ENCODE data around the gene DGKZ. TPM values are rescaled to one million over a fixed set of nuclear protein-coding genes. Genes with fewer than 3 reads are reported as not detected.

The DGKZ gene
- total and polyA plus RNA-seq, 4 donors: 4.6 to 24.3 (median 14.4) TPM

DNA sequence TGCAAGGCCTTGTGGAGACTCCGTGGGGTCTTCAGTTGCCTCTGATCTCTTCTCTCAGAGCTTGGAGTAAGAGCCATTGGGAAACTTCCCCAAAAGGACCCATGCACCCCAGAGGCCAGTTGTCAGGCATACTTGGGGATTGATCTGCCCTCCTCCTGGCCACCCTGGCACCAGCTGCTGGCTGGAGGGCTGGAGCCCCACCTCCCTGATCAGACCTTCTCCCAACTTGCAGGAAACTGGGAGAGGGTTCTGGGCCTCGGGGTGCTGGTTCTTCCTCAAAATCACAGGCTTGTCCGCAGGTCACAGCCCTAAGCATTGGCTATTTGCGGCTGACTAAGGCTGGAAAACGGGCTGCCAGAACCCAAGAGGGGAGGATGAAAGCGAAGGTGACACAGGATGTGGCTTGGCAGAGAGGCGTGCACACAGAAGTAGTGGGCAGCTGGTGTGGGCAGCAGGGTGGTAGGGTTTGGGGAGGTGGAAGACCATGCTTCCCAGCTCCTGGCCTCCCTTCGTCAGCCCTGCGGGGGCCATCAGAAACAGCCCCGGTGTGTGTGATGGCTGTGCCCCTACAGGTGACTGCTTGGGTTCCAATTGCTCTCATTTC lies 1.3 kb upstream of the DGKZ start:
- Histone ChIP-seq H3K9me3 (ENCODE audit: control insufficient read depth in 4 of 4, low read length in 3 of 4) (no peaks in the 10 kb centered on the region), H3K4me3 (ENCODE audit: low read depth in 1 of 3, low read length in 3 of 3) (peak overlapping the region in 2 of 3 donors; percentile 7 to 28), H3K27ac (ENCODE audit: low read depth in 1 of 2, low read length in 2 of 2) (peak overlapping the region in 1 of 2 donors; percentile 68), H3K4me1 (ENCODE audit: control insufficient read depth in 4 of 4, insufficient read depth in 4 of 4, low read length in 3 of 4) (peaks cover 0 to 30% (median 20%) of the 10 kb centered on the region in 4 donors), H3K36me3 (ENCODE audit: control insufficient read depth in 4 of 4, insufficient read depth in 3 of 4, low read depth in 1 of 4, low read length in 3 of 4) (no peaks in the 10 kb centered on the region), H3K9ac (ENCODE audit: low read depth in 1 of 2, low read length in 2 of 2) (peak overlapping the region in 1 of 2 donors; percentile 32), H3K27me3 (ENCODE audit: control insufficient read depth in 4 of 4, insufficient read depth in 4 of 4, low read length in 3 of 4) (no peaks in the 10 kb centered on the region)
- DNase-seq (ENCODE audit: low spot score): no peak
- TF ChIP-seq, protein P1, sequence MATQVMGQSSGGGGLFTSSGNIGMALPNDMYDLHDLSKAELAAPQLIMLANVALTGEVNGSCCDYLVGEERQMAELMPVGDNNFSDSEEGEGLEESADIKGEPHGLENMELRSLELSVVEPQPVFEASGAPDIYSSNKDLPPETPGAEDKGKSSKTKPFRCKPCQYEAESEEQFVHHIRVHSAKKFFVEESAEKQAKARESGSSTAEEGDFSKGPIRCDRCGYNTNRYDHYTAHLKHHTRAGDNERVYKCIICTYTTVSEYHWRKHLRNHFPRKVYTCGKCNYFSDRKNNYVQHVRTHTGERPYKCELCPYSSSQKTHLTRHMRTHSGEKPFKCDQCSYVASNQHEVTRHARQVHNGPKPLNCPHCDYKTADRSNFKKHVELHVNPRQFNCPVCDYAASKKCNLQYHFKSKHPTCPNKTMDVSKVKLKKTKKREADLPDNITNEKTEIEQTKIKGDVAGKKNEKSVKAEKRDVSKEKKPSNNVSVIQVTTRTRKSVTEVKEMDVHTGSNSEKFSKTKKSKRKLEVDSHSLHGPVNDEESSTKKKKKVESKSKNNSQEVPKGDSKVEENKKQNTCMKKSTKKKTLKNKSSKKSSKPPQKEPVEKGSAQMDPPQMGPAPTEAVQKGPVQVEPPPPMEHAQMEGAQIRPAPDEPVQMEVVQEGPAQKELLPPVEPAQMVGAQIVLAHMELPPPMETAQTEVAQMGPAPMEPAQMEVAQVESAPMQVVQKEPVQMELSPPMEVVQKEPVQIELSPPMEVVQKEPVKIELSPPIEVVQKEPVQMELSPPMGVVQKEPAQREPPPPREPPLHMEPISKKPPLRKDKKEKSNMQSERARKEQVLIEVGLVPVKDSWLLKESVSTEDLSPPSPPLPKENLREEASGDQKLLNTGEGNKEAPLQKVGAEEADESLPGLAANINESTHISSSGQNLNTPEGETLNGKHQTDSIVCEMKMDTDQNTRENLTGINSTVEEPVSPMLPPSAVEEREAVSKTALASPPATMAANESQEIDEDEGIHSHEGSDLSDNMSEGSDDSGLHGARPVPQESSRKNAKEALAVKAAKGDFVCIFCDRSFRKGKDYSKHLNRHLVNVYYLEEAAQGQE (IDR thresholded peaks at IDR 0.05): no peak
- TF ChIP-seq HNF4G (IDR thresholded peaks at IDR 0.05) (no peak), HNF4A (conservative IDR thresholded peaks at IDR 0.05) (no peak), GABPA (IDR thresholded peaks at IDR 0.05 in 1 of 2, conservative IDR thresholded peaks at IDR 0.05 in 1 of 2) (no peak)
- TF ChIP-seq, protein P2, sequence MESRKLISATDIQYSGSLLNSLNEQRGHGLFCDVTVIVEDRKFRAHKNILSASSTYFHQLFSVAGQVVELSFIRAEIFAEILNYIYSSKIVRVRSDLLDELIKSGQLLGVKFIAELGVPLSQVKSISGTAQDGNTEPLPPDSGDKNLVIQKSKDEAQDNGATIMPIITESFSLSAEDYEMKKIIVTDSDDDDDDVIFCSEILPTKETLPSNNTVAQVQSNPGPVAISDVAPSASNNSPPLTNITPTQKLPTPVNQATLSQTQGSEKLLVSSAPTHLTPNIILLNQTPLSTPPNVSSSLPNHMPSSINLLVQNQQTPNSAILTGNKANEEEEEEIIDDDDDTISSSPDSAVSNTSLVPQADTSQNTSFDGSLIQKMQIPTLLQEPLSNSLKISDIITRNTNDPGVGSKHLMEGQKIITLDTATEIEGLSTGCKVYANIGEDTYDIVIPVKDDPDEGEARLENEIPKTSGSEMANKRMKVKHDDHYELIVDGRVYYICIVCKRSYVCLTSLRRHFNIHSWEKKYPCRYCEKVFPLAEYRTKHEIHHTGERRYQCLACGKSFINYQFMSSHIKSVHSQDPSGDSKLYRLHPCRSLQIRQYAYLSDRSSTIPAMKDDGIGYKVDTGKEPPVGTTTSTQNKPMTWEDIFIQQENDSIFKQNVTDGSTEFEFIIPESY (IDR thresholded peaks at IDR 0.05): no peak
- 72% methylated on average over 10 of the region's 10 CpGs for WGBS

DNA sequence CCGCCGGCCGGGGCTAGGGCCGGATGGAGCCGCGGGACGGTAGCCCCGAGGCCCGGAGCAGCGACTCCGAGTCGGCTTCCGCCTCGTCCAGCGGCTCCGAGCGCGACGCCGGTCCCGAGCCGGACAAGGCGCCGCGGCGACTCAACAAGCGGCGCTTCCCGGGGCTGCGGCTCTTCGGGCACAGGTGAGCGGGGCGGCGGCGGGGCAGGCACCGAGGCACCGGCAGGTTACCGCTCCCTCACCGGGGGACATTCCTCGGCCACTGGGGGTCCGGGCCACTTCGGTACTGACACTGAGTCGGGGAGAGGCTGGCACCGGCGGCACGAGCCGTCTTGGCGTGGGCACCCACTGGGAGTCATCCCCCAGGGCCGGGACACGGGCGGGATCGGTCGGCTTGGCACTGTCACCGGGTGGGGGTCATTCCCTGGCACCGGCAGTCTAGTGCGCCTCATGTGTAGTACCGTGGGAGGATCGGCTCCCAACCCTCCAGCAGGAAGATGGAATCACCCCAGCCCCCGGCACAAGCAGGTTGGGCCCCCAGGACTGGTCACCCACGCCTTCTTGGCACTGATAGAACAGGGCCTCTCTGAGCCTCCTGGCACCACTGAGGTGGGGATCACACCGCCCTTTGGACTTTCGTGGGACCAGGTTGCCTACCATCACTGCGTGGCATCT lies 511 bp downstream of the DGKZ start:
- peaks cover 0 to 42% (median 30%) of the 10 kb centered on the region in 4 donors for H3K4me1 ChIP-seq (ENCODE audit: control insufficient read depth in 4 of 4, insufficient read depth in 4 of 4, low read length in 3 of 4)

More for the DNA sequence above, 511 bp downstream of the DGKZ start:
- H3K27me3 ChIP-seq (ENCODE audit: control insufficient read depth in 4 of 4, insufficient read depth in 4 of 4, low read length in 3 of 4): no peaks in the 10 kb centered on the region
- H3K36me3 ChIP-seq (ENCODE audit: control insufficient read depth in 4 of 4, insufficient read depth in 3 of 4, low read depth in 1 of 4, low read length in 3 of 4): no peaks in the 10 kb centered on the region
- no peaks in the 10 kb centered on the region for H3K9me3 ChIP-seq (ENCODE audit: control insufficient read depth in 4 of 4, low read length in 3 of 4)
- 17% methylated on average over 63 of the region's 63 CpGs for WGBS
- H3K9ac ChIP-seq (ENCODE audit: low read depth in 1 of 2, low read length in 2 of 2): peak overlapping the region; percentile 24 to 43
- peak overlapping the region; percentile 45 to 88 (median 71) for H3K4me3 ChIP-seq (ENCODE audit: low read depth in 1 of 3, low read length in 3 of 3)
- TF ChIP-seq FOXA2 (IDR thresholded peaks at IDR 0.05): no peak
- no peak for TF ChIP-seq JUND (IDR thresholded peaks at IDR 0.05)
- TF ChIP-seq, protein P3, sequence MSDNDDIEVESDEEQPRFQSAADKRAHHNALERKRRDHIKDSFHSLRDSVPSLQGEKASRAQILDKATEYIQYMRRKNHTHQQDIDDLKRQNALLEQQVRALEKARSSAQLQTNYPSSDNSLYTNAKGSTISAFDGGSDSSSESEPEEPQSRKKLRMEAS (IDR thresholded peaks at IDR 0.05): no peak
- TF ChIP-seq SP1 (IDR thresholded peaks at IDR 0.05): no peak
- TF ChIP-seq, protein P2 (IDR thresholded peaks at IDR 0.05): no peak
- H3K27ac ChIP-seq (ENCODE audit: low read depth in 1 of 2, low read length in 2 of 2): peak overlapping the region; percentile 42 to 43
- DNase-seq (ENCODE audit: low spot score): no peak

Measured in liver (tissue), 9 donors.